ENCODE data around the gene SQSTM1.

Gene SQSTM1

GRCh38 chr5:179823937-179824744, 3.4 kb downstream of the SQSTM1 start:
- no peak for DNase-seq (ENCODE audit: extremely low read depth, insufficient read length)
- H3K36me3 ChIP-seq (ENCODE audit: control insufficient read depth, insufficient read depth, low read length): peaks cover 30% of the 10 kb centered on the region
- H3K4me3 ChIP-seq (replicated peaks; ENCODE audit: low read depth, low read length): no peak overlapping the region
- no peaks in the 10 kb centered on the region for H3K27me3 ChIP-seq (replicated peaks; ENCODE audit: control insufficient read depth, insufficient read depth, low read length)
- no peak for TF ChIP-seq CTCF (IDR thresholded peaks at IDR 0.05; ENCODE audit: insufficient read depth, low read length, poor library complexity, severe bottlenecking)

GRCh38 chr5:179824745-179825112, 4.0 kb downstream of the SQSTM1 start:
- H3K4me3 ChIP-seq (replicated peaks; ENCODE audit: low read depth, low read length): no peak overlapping the region
- no peak for TF ChIP-seq CTCF (IDR thresholded peaks at IDR 0.05; ENCODE audit: insufficient read depth, low read length, poor library complexity, severe bottlenecking)
- no peaks in the 10 kb centered on the region for H3K27me3 ChIP-seq (replicated peaks; ENCODE audit: control insufficient read depth, insufficient read depth, low read length)
- DNase-seq (ENCODE audit: extremely low read depth, insufficient read length): no peak
- H3K36me3 ChIP-seq (ENCODE audit: control insufficient read depth, insufficient read depth, low read length): peaks cover 33% of the 10 kb centered on the region

- Histone ChIP-seq H3K36me3 (ENCODE audit: control insufficient read depth, insufficient read depth, low read length) (peaks cover 34% of the 10 kb centered on the region), H3K4me3 (replicated peaks; ENCODE audit: low read depth, low read length) (no peak overlapping the region), H3K27me3 (replicated peaks; ENCODE audit: control insufficient read depth, insufficient read depth, low read length) (no peaks in the 10 kb centered on the region)
- DNase-seq (ENCODE audit: extremely low read depth, insufficient read length): no peak
- no peak for TF ChIP-seq CTCF (IDR thresholded peaks at IDR 0.05; ENCODE audit: insufficient read depth, low read length, poor library complexity, severe bottlenecking)
Measured at GRCh38 chr5:179825655-179826182, 5.0 kb downstream of the SQSTM1 start.

GRCh38 chr5:179827680-179828079, 7.0 kb downstream of the SQSTM1 start:
- no peak overlapping the region for H3K4me3 ChIP-seq (replicated peaks; ENCODE audit: low read depth, low read length)
- no peak for DNase-seq (ENCODE audit: extremely low read depth, insufficient read length)
- TF ChIP-seq CTCF (IDR thresholded peaks at IDR 0.05; ENCODE audit: insufficient read depth, low read length, poor library complexity, severe bottlenecking): no peak
- no peaks in the 10 kb centered on the region for H3K27me3 ChIP-seq (replicated peaks; ENCODE audit: control insufficient read depth, insufficient read depth, low read length)
- peaks cover 44% of the 10 kb centered on the region for H3K36me3 ChIP-seq (ENCODE audit: control insufficient read depth, insufficient read depth, low read length)

GRCh38 chr5:179828756-179829421, 8.2 kb downstream of the SQSTM1 start:
- TF ChIP-seq CTCF (IDR thresholded peaks at IDR 0.05; ENCODE audit: insufficient read depth, low read length, poor library complexity, severe bottlenecking): no peak
- no peak for DNase-seq (ENCODE audit: extremely low read depth, insufficient read length)
- Histone ChIP-seq H3K36me3 (ENCODE audit: control insufficient read depth, insufficient read depth, low read length) (peaks cover 51% of the 10 kb centered on the region), H3K27me3 (replicated peaks; ENCODE audit: control insufficient read depth, insufficient read depth, low read length) (no peaks in the 10 kb centered on the region), H3K4me3 (replicated peaks; ENCODE audit: low read depth, low read length) (no peak overlapping the region)
